GM12891 (cell line): ENCODE measurements around the gene CBLC.
A peak's percentile ranks its signal among the peaks of the same experiment; 100 is the strongest.

ENCODE experiments used
- DNase-seq: peaks from one replicate; pipeline ENCODE4 v3.0.0; 2011; ENCODE audit warnings: low spot score; ENCODE audit not compliant: insufficient read length
- FAIRE-seq: peaks from 2 replicates; lab custom pipeline; 2011; peaks lifted over from hg19 to GRCh38; lab: Jason Lieb, UNC
- PAX5 ChIP-seq: IDR thresholded peaks from 2 replicates; pipeline ENCODE4 v1.6.1; 2011; ENCODE audit warnings: low read length, moderate library complexity, mild to moderate bottlenecking; ENCODE audit not compliant: insufficient read depth, severe bottlenecking
- POLR2A ChIP-seq: IDR thresholded peaks from 2 replicates; pipeline ENCODE4 v1.6.1; 2011; ENCODE audit warnings: low read depth, low read length, control low read depth
- POLR2AphosphoS5 ChIP-seq: IDR thresholded peaks from 2 replicates; pipeline ENCODE4 v1.6.1; 2011; ENCODE audit warnings: low read depth, low read length, control low read depth
- POU2F2 ChIP-seq: IDR thresholded peaks from 2 replicates; pipeline ENCODE4 v1.6.1; 2011; ENCODE audit warnings: low read depth, mild to moderate bottlenecking, control low read depth, low read length, moderate library complexity
- SPI1 ChIP-seq: IDR thresholded peaks from 2 replicates; pipeline ENCODE4 v1.6.1; 2011; ENCODE audit warnings: low read depth, low read length, control low read depth
- TAF1 ChIP-seq: IDR thresholded peaks from 2 replicates; pipeline ENCODE4 v1.6.1; 2011; ENCODE audit warnings: low read depth, low read length, control low read depth

Gene CBLC

DNA sequence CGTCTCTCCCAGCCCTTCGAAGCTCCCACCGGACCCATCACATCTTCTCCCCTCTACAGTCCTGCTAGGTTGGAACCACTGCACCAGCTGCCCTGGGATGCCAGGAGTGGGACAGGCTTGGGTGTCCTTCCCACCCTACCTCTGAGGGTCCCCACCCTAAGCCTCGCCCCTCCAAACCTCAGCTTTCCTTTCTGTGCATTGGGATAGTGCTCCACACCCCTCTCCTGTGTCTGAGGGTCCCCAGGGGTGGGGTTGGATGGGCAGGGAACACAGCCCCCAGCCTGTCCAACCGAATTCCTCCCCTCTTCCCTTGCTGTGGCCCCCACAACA is 31.1 kb upstream of the CBLC start:
- FAIRE-seq (no peak), DNase-seq (no peak)
- TF ChIP-seq POU2F2: no peak
- TF ChIP-seq POLR2A: no peak
- no peak for TF ChIP-seq PAX5
- TF ChIP-seq SPI1: no peak
- no peak for TF ChIP-seq TAF1
- TF ChIP-seq POLR2AphosphoS5: no peak

GRCh38 chr19:44746946-44747738 is 30.5 kb upstream of the CBLC start:
- DNase-seq: peak; percentile 59
- FAIRE-seq: peak; percentile 97
- TF ChIP-seq TAF1 (no peak), SPI1 (no peak), PAX5 (no peak), POU2F2 (no peak), POLR2AphosphoS5 (no peak), POLR2A (no peak)

DNA sequence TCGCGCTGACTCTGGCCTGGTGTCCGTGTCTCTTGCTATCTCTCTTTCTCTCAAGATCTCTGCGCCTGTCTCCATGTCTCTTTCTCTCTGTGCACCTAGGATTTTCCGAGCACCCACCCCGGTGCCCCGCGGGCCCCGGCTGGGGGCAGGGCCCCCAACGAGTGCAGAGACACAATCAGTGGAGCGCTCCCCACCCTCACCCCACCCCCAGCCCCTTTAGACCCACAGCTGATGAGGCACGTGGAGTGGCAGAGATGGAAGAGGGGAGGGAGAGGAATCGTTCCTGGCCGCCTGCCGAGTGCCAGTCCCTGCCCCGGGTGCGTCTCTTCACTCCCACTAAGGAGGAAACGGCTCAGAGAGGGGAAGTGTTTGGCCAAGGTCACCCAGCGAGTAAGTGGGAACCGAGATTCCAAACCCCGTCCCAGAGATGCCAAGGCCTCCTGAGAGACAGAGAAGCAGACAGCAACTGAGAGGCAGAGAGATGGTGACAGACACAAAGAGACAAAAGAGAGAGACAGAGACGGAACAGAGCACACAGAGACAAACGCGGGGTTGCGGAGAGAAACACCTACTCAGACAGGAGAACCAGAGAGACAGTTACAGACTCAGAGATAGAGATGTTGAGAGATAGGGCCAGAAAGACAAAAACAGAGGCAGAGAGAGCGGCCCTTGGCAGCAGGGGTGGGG is 29.8 kb upstream of the CBLC start:
- TF ChIP-seq SPI1 (0 out of 2 replicates have a peak, but pooled peaks have one; percentile 17), POLR2A (no peak)
- DNase-seq (no peak), FAIRE-seq (no peak)

DNA sequence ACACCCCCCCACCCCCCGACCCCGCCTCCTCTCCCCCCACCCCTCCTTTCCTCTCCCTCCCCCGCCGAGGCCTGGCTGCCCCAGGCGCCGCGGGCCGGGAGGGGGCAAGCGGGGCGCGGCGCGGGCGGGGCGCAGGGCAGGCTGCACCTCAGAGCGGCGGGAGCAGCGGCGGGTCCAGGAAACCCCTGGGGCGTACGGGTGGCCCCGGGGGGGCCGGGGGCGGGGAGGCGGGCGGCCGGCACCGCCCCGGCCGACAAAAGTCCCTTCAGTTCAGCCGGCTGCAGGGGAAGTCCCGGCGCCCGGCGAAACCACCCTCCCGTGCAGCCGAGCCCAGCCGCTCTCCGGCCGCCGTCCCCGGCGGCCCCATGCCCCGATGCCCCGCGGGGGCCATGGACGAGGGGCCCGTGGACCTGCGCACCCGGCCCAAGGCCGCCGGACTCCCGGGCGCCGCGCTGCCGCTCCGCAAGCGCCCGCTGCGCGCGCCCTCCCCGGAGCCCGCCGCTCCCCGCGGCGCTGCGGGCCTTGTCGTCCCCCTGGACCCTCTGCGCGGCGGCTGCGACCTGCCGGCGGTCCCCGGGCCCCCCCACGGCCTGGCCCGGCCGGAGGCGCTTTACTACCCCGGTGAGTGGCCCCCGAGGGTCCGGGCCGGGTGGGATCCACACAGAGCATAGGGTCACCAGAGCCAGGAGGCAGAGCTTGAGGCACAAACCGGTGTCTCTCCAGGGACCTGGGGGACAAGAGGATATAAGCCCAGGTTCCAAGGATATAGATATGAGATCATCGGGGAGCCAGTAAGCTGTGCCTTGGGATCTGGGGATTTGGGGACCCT is 29.1 kb upstream of the CBLC start, which contains the start of gene BCL3:
BCL3 (plus strand) TSS at position 283 of the 829 bp plus-strand sequence; CDS start at position 366, 83 bp downstream.
- DNase-seq (peak; percentile 68), FAIRE-seq (no peak)
- peak; percentile 57; the same call in 1 of the 2 replicates for TF ChIP-seq TAF1
- no peak for TF ChIP-seq POLR2AphosphoS5
- TF ChIP-seq SPI1: no peak
- TF ChIP-seq POU2F2: no peak
- 0 out of 2 replicates have a peak, but pooled peaks have one; percentile 34 for TF ChIP-seq POLR2A
- peak; percentile 1 for TF ChIP-seq PAX5

DNA sequence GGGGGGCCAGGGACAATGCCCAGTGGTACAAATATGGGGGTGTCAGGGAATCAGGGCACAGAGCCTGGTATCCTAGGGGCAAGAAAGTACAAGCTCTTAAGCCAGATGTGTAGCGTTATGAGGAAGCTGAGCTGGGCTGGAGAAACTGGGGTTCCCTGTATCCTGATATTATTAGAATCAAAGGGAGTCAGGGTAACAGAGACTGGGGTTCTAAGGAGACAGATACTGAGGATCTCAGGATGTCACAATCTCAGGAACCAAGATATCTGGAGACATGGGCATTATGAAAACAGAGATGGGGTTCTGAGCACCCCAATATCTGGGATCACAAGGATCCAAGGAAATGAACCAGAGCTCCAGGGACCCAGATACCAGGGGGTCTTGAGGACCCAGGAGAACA is 28.4 kb upstream of the CBLC start:
- FAIRE-seq: no peak
- TF ChIP-seq PAX5 (no peak), POLR2A (no peak), TAF1 (no peak), POLR2AphosphoS5 (no peak), SPI1 (no peak), POU2F2 (no peak)
- DNase-seq: no peak

DNA sequence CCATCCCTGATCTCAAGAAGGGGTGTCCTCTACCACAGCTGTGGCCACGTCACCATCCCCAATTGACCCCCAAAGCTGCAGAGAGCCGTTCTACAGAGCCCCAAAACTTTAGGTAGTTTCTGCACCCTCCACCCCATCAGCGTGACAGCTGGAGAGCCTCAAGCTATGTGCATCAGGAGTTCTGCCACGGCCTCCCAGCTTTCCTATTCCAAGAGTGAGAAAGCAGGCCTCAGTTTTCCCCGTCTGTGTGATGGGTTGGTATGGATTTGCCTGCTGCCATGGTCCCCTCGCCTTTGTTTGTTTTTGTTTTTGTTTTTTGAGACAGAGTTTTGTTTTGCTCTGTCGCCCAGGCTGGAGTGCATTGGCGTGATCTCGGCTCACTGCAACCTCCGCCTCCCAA is 27.7 kb upstream of the CBLC start:
- FAIRE-seq: no peak
- no peak for DNase-seq
- TF ChIP-seq POLR2A (no peak), TAF1 (no peak)

GRCh38 chr19:44752123-44752815 is 25.4 kb upstream of the CBLC start:
- DNase-seq: no peak
- TF ChIP-seq TAF1: no peak
- TF ChIP-seq PAX5: no peak
- no peak for TF ChIP-seq POLR2A
- TF ChIP-seq SPI1: no peak
- no peak; the same call in 1 of the 2 replicates for TF ChIP-seq POLR2AphosphoS5
- no peak for TF ChIP-seq POU2F2
- FAIRE-seq: peak; percentile 56

DNA sequence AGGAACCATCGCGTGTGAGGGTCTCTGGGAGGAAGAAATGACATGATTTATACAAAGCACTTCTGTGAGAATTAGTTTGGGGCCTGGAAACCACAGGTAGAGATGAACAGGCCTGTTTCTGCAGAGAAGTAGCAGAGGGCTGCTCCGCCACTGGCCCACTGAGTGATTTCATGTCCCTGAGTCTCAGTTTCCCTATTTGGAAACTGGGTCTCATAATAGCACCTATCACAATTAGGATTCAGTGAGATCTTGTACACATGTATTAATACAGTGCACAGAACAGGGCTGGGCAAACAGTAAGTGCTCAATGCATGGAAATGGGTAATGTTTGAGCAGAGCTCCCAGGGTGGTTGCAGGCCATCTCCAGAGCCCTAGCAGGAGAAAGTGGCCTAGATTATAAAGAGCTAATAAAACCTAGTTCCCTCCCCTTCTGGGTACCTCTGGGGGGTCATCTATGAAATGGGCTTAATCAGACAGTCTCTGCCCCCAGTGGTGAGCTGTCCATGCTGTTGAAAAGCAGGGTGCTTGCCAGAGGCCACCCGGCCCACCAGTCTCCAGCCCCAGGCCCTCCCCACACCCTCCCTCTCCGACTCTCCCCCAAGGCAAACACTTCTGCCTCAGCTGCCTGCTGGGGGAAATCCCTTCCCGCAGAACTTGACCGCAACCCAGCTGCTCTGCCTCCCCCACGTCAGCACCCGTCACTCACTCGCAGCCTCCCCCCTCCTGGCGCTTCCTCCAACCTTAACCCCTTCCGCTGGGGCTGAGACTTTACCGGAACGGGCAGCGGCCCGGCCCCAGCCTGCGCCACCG is 24.7 kb upstream of the CBLC start:
- TF ChIP-seq POU2F2 (peak; percentile 91), POLR2A (peak; percentile 9; the same call in 1 of the 2 replicates), SPI1 (peak; percentile 60), TAF1 (0 out of 2 replicates have a peak, but pooled peaks have one; percentile 13), POLR2AphosphoS5 (0 out of 2 replicates have a peak, but pooled peaks have one; percentile 54), PAX5 (peak; percentile 57)
- DNase-seq (peak; percentile 92), FAIRE-seq (peak; percentile 99)

- FAIRE-seq (no peak), DNase-seq (no peak)
- TF ChIP-seq SPI1 (no peak), POLR2A (no peak; the same call in 1 of the 2 replicates), PAX5 (no peak), TAF1 (no peak), POU2F2 (no peak), POLR2AphosphoS5 (no peak)
These were observed 24.1 kb upstream of the CBLC start for GRCh38 chr19:44753626-44753931.
